Testis (tissue), 3 donors: ENCODE data around the gene EEF1G. TPM values are rescaled to one million over a fixed set of nuclear protein-coding genes. Genes with fewer than 3 reads are reported as not detected.
"Not testable (repeated sequence)": the region's sequence is repeated elsewhere in the genome, so short reads cannot be mapped to it uniquely, and the experiment has no call there.

Source experiments
- DNase-seq: peaks from one replicate; pipeline ENCODE4 v3.0.0-alpha.2; 2019
- H3K27ac ChIP-seq, 2 donors: fragments of 200-600 bp; sonication (generic); one replicate each; pipeline ENCODE4 v1.5.1; 2019
- H3K27me3 ChIP-seq: fragments of 200-600 bp; sonication (generic); one replicate; pipeline ENCODE4 v1.5.1; 2019
- H3K36me3 ChIP-seq: fragments of 200-600 bp; sonication (generic); one replicate; pipeline ENCODE4 v1.5.1; 2017; ENCODE audit warnings: low read depth; ENCODE audit errors: missing control alignments
- H3K4me1 ChIP-seq: fragments of 200-600 bp; sonication (generic); one replicate; pipeline ENCODE4 v1.5.1; 2019
- H3K4me3 ChIP-seq, 2 donors: fragments of 200-600 bp; sonication (generic); one replicate each; pipeline ENCODE4 v1.5.1; 2017 to 2019
- H3K9me3 ChIP-seq: fragments of 200-600 bp; sonication (generic); one replicate; pipeline ENCODE4 v1.5.1; 2017
- POLR2A ChIP-seq: fragments of 450-650 bp; IDR thresholded peaks from one replicate; pipeline ENCODE4 v1.6.1; 2017; ENCODE audit warnings: antibody characterized with exemption, mild to moderate bottlenecking, moderate library complexity
- WGBS, 2 donors: methylation state at CpG; one replicate each; pipeline ENCODE4 v1.1.5; 2018; 5-methylcytosine and 5-hydroxymethylcytosine counted together
- intact Hi-C: fragments of 100-400 bp; cut with DNase I; formaldehyde crosslinking; loops from one replicate; pipeline ENCODE4 v1.15.1; 2023; ENCODE audit warnings: low total_unique reads
- polyA plus RNA-seq: library from polyadenylated mRNA; stranded (reverse); fragments of 350-450 nt; fragmentation: Illumina TruSeq; extraction: RNeasy Lipid Tissue Mini Kit (QIAGEN cat#74804); gene quantifications from one replicate; pipeline ENCODE4 v1.2.3, GENCODE V29; 2014; ENCODE audit warnings: low read depth, low replicate concordance; ENCODE audit not compliant: insufficient read depth
- total RNA-seq, 2 donors: library from RNA; depleted of rRNA; stranded (reverse); fragments of >200 nt; gene quantifications; one replicate each; pipeline ENCODE4 v1.2.3, GENCODE V29; 2016
- TF ChIP-seq, protein P1 (sequence below), 3 experiments: fragments of 450-650 bp in 2 of 3; fragments of 200-600 bp in 1 of 3; sonication (generic) in 1 of 3; IDR thresholded peaks; one replicate each; pipeline ENCODE4 v1.5.1; 2016 to 2019; ENCODE audit warnings: antibody characterized with exemption in 3 of 3, mild to moderate bottlenecking in 2 of 3, moderate library complexity in 1 of 3

The EEF1G gene
- total and polyA plus RNA-seq, 3 donors from 2014 or later = 607 to 1,165 (median 868) TPM

DNA sequence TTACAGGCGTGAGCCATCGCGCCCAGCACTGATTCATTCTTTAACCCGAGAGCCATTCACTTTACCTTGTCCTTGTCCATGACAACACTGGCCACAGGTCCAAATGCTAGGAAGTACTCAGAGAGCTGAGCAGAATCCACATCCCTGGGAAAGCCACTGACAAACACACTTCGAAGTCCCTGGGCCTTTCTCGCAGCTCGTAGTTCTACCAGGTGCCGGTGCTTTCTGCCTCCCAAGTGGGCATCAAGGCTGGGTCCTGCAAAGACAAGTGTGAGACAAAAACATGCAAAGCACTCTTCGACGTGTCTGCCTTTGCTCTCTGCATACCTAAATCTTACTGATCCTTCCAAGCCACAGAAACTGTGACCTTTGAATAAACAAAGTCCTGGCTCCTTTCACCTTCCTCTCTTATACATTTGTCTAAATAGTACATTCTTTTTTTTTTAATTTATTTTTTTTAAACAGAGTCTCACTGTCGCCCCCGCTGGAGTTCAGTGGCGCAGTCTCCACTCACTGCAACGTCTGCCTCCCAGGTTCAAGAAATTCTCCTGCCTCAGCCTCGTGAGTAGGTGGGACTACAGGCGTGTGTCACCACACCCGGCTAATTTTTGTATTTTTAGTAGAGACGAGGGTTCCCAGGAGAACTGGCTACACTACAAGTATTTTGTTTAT is 15.4 kb upstream of the EEF1G start:
- H3K9me3 ChIP-seq = no peaks in the 10 kb centered on the region
- peaks cover 21% of the 10 kb centered on the region for H3K4me1 ChIP-seq
- WGBS, 2 donors = 73 to 75% methylated on average over 17 to 18 of the region's 18 CpGs
- no peak overlapping the region for H3K4me3 ChIP-seq
- no peak for DNase-seq
- no peak for TF ChIP-seq POLR2A
- TF ChIP-seq, protein P1, sequence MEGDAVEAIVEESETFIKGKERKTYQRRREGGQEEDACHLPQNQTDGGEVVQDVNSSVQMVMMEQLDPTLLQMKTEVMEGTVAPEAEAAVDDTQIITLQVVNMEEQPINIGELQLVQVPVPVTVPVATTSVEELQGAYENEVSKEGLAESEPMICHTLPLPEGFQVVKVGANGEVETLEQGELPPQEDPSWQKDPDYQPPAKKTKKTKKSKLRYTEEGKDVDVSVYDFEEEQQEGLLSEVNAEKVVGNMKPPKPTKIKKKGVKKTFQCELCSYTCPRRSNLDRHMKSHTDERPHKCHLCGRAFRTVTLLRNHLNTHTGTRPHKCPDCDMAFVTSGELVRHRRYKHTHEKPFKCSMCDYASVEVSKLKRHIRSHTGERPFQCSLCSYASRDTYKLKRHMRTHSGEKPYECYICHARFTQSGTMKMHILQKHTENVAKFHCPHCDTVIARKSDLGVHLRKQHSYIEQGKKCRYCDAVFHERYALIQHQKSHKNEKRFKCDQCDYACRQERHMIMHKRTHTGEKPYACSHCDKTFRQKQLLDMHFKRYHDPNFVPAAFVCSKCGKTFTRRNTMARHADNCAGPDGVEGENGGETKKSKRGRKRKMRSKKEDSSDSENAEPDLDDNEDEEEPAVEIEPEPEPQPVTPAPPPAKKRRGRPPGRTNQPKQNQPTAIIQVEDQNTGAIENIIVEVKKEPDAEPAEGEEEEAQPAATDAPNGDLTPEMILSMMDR (IDR thresholded peaks at IDR 0.05) = no peak
- no peak overlapping the region for H3K27ac ChIP-seq
- H3K36me3 ChIP-seq = no peaks in the 10 kb centered on the region
- intact Hi-C loops = no loop called here
- no peaks in the 10 kb centered on the region for H3K27me3 ChIP-seq

DNA sequence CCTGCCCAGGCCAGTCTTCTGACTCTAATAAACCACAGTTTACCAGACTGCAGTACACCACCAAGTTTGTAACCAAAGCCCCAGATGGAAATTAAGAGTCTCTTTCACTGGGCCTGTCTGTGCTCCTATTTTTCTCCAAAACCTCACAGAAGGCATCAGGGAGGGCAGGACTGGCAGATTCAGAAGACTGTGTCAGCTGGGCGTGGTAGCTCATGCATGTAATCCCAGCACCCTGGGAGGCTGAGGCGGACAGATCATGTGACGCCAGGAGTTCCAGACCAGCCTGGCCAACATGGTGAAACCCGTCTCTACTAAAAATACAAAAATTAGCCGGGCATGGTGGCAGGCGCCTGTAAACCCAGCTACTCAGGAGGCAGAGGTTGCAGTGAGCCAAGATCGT is 11.7 kb upstream of the EEF1G start:
- H3K27me3 ChIP-seq, H3K27ac ChIP-seq, H3K9me3 ChIP-seq, H3K4me3 ChIP-seq, H3K36me3 ChIP-seq, intact Hi-C loops, DNase-seq: not testable (repeated sequence)
- H3K4me1 ChIP-seq = peaks cover 12% of the 10 kb centered on the region
- WGBS, 2 donors = 92 to 95% methylated on average over 6 to 7 of the region's 7 CpGs

DNA sequence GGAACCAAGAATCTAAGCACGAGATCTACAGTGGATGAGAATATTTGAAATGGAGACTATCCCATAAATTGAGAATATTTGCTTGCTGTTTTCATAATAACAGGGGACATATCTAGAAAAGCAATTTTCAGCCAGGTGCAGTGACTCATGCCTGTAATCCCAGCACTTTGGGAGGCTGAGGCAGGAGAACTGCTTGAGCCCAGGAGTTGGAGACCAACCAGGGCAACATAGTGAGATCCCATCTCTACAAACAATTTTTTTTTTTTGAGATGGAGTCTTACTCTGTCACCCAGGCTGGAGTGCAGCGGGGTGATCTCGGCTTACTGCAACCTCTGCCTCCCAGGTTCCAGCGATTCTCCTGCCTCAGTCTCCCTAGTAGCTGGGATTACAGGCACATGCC is 8.0 kb upstream of the EEF1G start:
- H3K27me3 ChIP-seq, intact Hi-C loops, H3K4me3 ChIP-seq, H3K36me3 ChIP-seq, DNase-seq, H3K4me1 ChIP-seq, H3K9me3 ChIP-seq: not testable (repeated sequence)
- WGBS, 2 donors = 95 to 98% methylated on average over 4 of the region's 4 CpGs
- H3K27ac ChIP-seq = peak overlapping the region in 1 of 2 donors; percentile 7

DNA sequence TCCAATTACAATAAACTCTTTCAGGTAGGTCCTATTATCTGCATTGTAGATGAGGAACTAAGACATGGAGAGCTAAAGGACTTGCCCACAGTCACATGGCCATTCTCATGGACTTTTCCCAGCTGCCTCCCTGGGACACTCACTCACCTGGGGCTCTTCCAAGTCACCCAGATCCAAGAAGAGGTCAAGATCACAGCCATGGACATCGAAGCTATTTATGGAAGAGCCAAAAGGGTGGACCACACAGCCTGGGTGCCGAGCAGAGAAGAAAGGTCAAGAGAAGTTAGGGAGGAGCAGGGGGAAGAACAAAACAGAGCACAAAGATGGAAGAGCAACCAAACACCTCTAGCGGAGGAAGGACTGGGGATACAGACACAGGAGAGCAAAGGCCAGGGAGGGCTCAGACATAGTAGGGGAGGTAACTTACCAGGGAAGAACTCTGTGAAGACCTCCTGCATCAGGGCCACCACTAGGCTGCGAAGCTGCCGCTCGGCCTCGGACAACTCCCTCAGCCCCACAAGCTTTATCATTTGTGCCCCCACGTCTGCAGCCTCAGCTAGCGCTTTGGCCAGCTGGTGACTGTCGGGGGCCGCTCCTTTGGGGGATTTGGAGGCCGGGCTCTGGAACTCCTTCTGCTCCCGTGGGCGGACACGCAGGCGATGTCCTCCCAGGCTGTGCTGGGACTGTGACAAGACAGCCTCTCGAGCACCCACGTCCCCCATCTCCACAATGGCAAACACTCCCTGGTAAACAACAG is 7.4 kb upstream of the EEF1G start:
- no peaks in the 10 kb centered on the region for H3K27me3 ChIP-seq
- no peak overlapping the region for H3K4me3 ChIP-seq
- no peaks in the 10 kb centered on the region for H3K36me3 ChIP-seq
- H3K9me3 ChIP-seq = no peaks in the 10 kb centered on the region
- 68 to 78% methylated on average over 18 of the region's 18 CpGs for WGBS, 2 donors
- peak overlapping the region; percentile 7 to 31 for H3K27ac ChIP-seq
- no peak for DNase-seq
- intact Hi-C loops = no loop called here
- TF ChIP-seq, protein P1 (IDR thresholded peaks at IDR 0.05) = no peak
- no peak for TF ChIP-seq POLR2A
- H3K4me1 ChIP-seq = peaks cover 12% of the 10 kb centered on the region

DNA sequence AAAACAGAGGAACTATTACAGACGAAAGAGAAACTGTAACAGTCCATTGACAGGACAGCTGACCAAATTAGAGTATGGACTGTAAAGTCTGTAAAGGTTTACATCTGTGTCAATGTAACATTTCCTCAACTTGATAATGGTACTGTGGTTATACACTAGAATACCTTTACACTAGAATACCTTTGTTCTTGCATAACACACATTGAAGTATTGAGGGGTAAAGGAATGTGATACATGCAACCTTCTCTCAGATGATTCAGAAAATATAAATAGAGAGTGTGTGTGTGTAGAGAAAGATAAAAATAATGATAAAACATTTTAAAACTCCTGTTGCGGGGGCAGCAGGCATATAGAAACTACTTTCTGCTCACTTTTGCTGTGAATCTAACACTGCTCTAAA is 5.6 kb upstream of the EEF1G start:
- intact Hi-C loops = no loop called here
- H3K36me3 ChIP-seq = no peaks in the 10 kb centered on the region
- TF ChIP-seq POLR2A = no peak
- TF ChIP-seq, protein P1 (IDR thresholded peaks at IDR 0.05) = no peak
- H3K27me3 ChIP-seq = no peaks in the 10 kb centered on the region
- H3K27ac ChIP-seq = no peak overlapping the region
- WGBS, 2 donors = 84 to 85% methylated on average over 2 of the region's 2 CpGs
- H3K4me3 ChIP-seq = no peak overlapping the region
- no peak for DNase-seq
- no peaks in the 10 kb centered on the region for H3K9me3 ChIP-seq
- peaks cover 29% of the 10 kb centered on the region for H3K4me1 ChIP-seq
